Spleen (tissue), 11 donors: Measurements from ENCODE around the gene NFATC1. TPM values are rescaled to one million over a fixed set of nuclear protein-coding genes. Genes with fewer than 3 reads are reported as not detected.

Source experiments
- DNase-seq: peaks from one replicate; pipeline ENCODE4 v3.0.0-alpha.2; 2020
- H3K27ac ChIP-seq, 8 donors: fragments of 200-600 bp; sonication (generic) in 7 of 8; 1 replicate in 4 of 8; 2 replicates in 4 of 8; pipeline versions ENCODE4 v1.5.0 to v1.8.0; 2016 to 2021; ENCODE audit warnings: inconsistent platforms in 4 of 8, mild to moderate bottlenecking in 4 of 8, moderate library complexity in 1 of 8
- H3K27me3 ChIP-seq, 7 donors: fragments of 200-600 bp; sonication (generic) in 6 of 7; replicated peaks in 1 of 7; 1 replicate in 4 of 7; 2 replicates in 3 of 7; pipeline versions ENCODE4 v1.5.0 to v1.8.0; 2016 to 2021; ENCODE audit warnings: inconsistent platforms in 3 of 7, mild to moderate bottlenecking in 1 of 7
- H3K36me3 ChIP-seq, 6 donors: fragments of 200-600 bp; sonication (generic) in 5 of 6; 1 replicate in 4 of 6; 2 replicates in 2 of 6; pipeline versions ENCODE4 v1.5.0 to v1.8.0; 2016 to 2021; ENCODE audit warnings: inconsistent platforms in 2 of 6
- H3K4me1 ChIP-seq, 6 donors: fragments of 200-600 bp; sonication (generic) in 5 of 6; 1 replicate in 3 of 6; 2 replicates in 3 of 6; pipeline versions ENCODE4 v1.5.0 to v1.8.0; 2016 to 2021; ENCODE audit warnings: inconsistent platforms in 3 of 6
- H3K4me3 ChIP-seq, 8 donors: fragments of 200-600 bp; sonication (generic) in 7 of 8; 1 replicate in 4 of 8; 2 replicates in 4 of 8; pipeline versions ENCODE4 v1.5.0 to v1.8.0; 2016 to 2021; ENCODE audit warnings: inconsistent platforms in 4 of 8, mild to moderate bottlenecking in 4 of 8, moderate library complexity in 2 of 8
- H3K9me3 ChIP-seq, 8 donors: fragments of 200-600 bp; sonication (generic) in 7 of 8; 1 replicate in 4 of 8; 2 replicates in 4 of 8; pipeline versions ENCODE4 v1.5.0 to v1.8.0; 2016 to 2021; ENCODE audit warnings: inconsistent platforms in 4 of 8
- CTCF ChIP-seq, 11 experiments: fragments of 200-600 bp in 7 of 11; fragments of 450-650 bp in 4 of 11; sonication (generic) in 4 of 11; IDR thresholded peaks in 8 of 11; conservative IDR thresholded peaks in 3 of 11; 1 replicate in 7 of 11; 2 replicates in 4 of 11; pipeline versions ENCODE4 v1.4.0 to v1.8.0; 2016 to 2021; ENCODE audit warnings: antibody characterized with exemption in 11 of 11, inconsistent platforms in 4 of 11, mild to moderate bottlenecking in 1 of 11
- POLR2A ChIP-seq, 3 donors: fragments of 450-650 bp; IDR thresholded peaks; one replicate each; pipeline ENCODE4 v1.5.1; 2017; ENCODE audit warnings: antibody characterized with exemption in 3 of 3, mild to moderate bottlenecking in 1 of 3
- POLR2AphosphoS5 ChIP-seq, 3 donors: sonication (generic); formaldehyde crosslinking; IDR thresholded peaks; one replicate each; pipeline ENCODE4 v1.5.1; 2017; ENCODE audit warnings: antibody characterized with exemption in 3 of 3
- WGBS, 5 donors: extraction: QIAGEN DNeasy Blood & Tissue Kit in 3 of 5; methylation state at CpG; one replicate each; pipeline versions ENCODE4 v1.1.5 to v1.1.7; 2013 to 2018; 5-methylcytosine and 5-hydroxymethylcytosine counted together
- intact Hi-C: fragments of 100-400 bp; cut with DNase I; formaldehyde crosslinking; loops from one replicate; pipeline ENCODE4 v1.15.0; 2023; ENCODE audit warnings: low total_unique reads
- polyA plus RNA-seq, 3 donors: library from polyadenylated mRNA; stranded (reverse); fragments of 200-250 nt; gene quantifications; one replicate each; pipeline ENCODE4 v1.2.1, GENCODE V29; 2013
- total RNA-seq, 7 donors: library from RNA; depleted of rRNA in 3 of 7; stranded (reverse); fragments of >200 nt in 3 of 7; fragmentation: NEBNext Ultra II Directional in 4 of 7; extraction: Animal tissue kit (Norgen Biotek cat#: 25700) in 4 of 7; gene quantifications; one replicate each; pipeline versions ENCODE4 v1.1.0 to v1.2.1, GENCODE V29; 2016 to 2021
- donor health status: healthy with polysubstance abuse.
- donor health status: DM: no; HTN: no; CAD: no; lungs with moderate emphysema.
- donor health status: DM: no; HTN: no; CAD: no.
- donor health status: Bipolar disorder and iron deficiency.
- donor health status: healthy.
- donor health status: DM: no; HTN: no; CAD: no.
- donor health status: DM: yes; HTN: yes; CAD: no.

Gene NFATC1
- total and polyA plus RNA-seq, 10 donors: 20.7 to 64.9 (median 47.4) TPM

GRCh38 chr18:79422022-79422782 is 26.5 kb downstream of the NFATC1 start:
- H3K9me3 ChIP-seq: no peaks in the 10 kb centered on the region
- 75 to 78% (median 77%) methylated on average over 14 to 24 of the region's 24 CpGs for WGBS, 5 donors
- H3K4me3 ChIP-seq: no peak overlapping the region
- no peak for TF ChIP-seq POLR2A (IDR thresholded peaks at IDR 0.05)
- peak in 1 of 3 donors; percentile 15 for TF ChIP-seq POLR2AphosphoS5 (IDR thresholded peaks at IDR 0.05)
- no peak for TF ChIP-seq CTCF (IDR thresholded peaks at IDR 0.05 in 8 of 11, conservative IDR thresholded peaks at IDR 0.05 in 3 of 11)
- no peaks in the 10 kb centered on the region for H3K27me3 ChIP-seq
- H3K36me3 ChIP-seq: peaks cover 0 to 80% (median 26%) of the 10 kb centered on the region in 6 donors
- peaks cover 5 to 72% (median 35%) of the 10 kb centered on the region in 6 donors for H3K4me1 ChIP-seq
- no peak overlapping the region for H3K27ac ChIP-seq
- intact Hi-C loops: no loop called here
- peak; percentile 68 for DNase-seq

GRCh38 chr18:79422783-79423165 is 27.0 kb downstream of the NFATC1 start:
- DNase-seq: peak; percentile 41
- intact Hi-C loops: no loop called here
- Histone ChIP-seq H3K4me3 (no peak overlapping the region), H3K27ac (no peak overlapping the region), H3K27me3 (no peaks in the 10 kb centered on the region), H3K4me1 (peaks cover 5 to 73% (median 36%) of the 10 kb centered on the region in 6 donors), H3K9me3 (no peaks in the 10 kb centered on the region), H3K36me3 (peaks cover 0 to 80% (median 26%) of the 10 kb centered on the region in 6 donors)
- WGBS, 5 donors: 87 to 93% (median 90%) methylated on average over 12 of the region's 12 CpGs
- TF ChIP-seq POLR2AphosphoS5 (IDR thresholded peaks at IDR 0.05) (no peak), POLR2A (IDR thresholded peaks at IDR 0.05) (no peak), CTCF (IDR thresholded peaks at IDR 0.05 in 8 of 11, conservative IDR thresholded peaks at IDR 0.05 in 3 of 11) (no peak)

- H3K36me3 ChIP-seq: peaks cover 0 to 75% (median 25%) of the 10 kb centered on the region in 6 donors
- no peak overlapping the region for H3K4me3 ChIP-seq
- no peaks in the 10 kb centered on the region for H3K27me3 ChIP-seq
- intact Hi-C loops: no loop called here
- WGBS, 5 donors: 84 to 89% (median 89%) methylated on average over 17 to 26 of the region's 26 CpGs
- peak overlapping the region in 4 of 8 donors; percentile 2 to 33 (median 24) for H3K27ac ChIP-seq
- peak; percentile 73 for DNase-seq
- TF ChIP-seq POLR2AphosphoS5 (IDR thresholded peaks at IDR 0.05) (no peak), CTCF (IDR thresholded peaks at IDR 0.05 in 8 of 11, conservative IDR thresholded peaks at IDR 0.05 in 3 of 11) (no peak), POLR2A (IDR thresholded peaks at IDR 0.05) (no peak)
- H3K4me1 ChIP-seq: peaks cover 5 to 74% (median 36%) of the 10 kb centered on the region in 6 donors
- H3K9me3 ChIP-seq: no peaks in the 10 kb centered on the region
These were observed 27.7 kb downstream of the NFATC1 start for GRCh38 chr18:79423211-79424007.
